OCI-LY1 (cell line): Measurements from ENCODE around the gene SPINK6.

Source experiments
- EZH2 ChIP-seq: fragments of 200-600 bp; sonication (generic), shearing (Covaris generic); IDR thresholded peaks from 2 replicates; pipeline ENCODE4 v1.8.0; 2017; ENCODE audit warnings: borderline replicate concordance, mixed run types, mild to moderate bottlenecking, antibody characterized with exemption, low read length, moderate library complexity, mixed read lengths
- TF ChIP-seq, protein P1 (sequence below): fragments of 200-600 bp; sonication (generic), shearing (Covaris generic); IDR thresholded peaks from 2 replicates; pipeline ENCODE4 v1.5.1; 2017; ENCODE audit warnings: mild to moderate bottlenecking, antibody characterized with exemption, low read length, moderate library complexity, mixed read lengths

DNA sequence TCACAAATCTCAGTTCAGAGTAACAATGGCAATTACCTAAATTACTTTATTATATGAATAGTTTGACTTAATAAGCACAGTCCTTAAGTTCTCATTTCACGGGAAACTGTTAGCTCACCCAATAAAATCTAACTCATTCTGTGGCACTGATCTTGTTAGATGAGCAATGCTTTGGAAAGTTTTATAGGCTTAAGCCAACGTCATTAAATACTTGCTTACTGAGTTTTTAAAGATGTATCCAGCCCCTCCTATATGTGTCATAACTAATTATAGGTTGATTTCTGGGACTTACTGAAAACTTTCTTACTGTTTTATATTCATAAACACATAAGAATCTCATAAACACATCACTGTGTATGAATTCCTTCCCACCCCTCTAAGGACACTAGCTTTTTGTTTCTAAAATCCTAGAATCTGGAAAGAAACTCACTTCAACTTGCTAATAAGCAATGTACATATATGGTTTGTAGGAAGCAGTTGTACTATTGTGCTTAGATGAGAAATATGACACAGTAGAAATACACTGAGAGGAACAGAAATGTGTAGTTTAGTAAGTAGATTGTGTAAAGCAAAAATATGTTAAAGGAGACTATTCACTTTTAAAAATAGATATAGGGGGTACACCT, 21.4 kb downstream of the SPINK6 start:
- TF ChIP-seq, protein P1, sequence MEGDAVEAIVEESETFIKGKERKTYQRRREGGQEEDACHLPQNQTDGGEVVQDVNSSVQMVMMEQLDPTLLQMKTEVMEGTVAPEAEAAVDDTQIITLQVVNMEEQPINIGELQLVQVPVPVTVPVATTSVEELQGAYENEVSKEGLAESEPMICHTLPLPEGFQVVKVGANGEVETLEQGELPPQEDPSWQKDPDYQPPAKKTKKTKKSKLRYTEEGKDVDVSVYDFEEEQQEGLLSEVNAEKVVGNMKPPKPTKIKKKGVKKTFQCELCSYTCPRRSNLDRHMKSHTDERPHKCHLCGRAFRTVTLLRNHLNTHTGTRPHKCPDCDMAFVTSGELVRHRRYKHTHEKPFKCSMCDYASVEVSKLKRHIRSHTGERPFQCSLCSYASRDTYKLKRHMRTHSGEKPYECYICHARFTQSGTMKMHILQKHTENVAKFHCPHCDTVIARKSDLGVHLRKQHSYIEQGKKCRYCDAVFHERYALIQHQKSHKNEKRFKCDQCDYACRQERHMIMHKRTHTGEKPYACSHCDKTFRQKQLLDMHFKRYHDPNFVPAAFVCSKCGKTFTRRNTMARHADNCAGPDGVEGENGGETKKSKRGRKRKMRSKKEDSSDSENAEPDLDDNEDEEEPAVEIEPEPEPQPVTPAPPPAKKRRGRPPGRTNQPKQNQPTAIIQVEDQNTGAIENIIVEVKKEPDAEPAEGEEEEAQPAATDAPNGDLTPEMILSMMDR, result no peak
- no peak for TF ChIP-seq EZH2
